GM19467 (cell line): Measurements from ENCODE around the gene ATP2B3.

ENCODE experiments used
- ATAC-seq: cut with Tn5 transposase; IDR thresholded peaks from one replicate; pipeline ENCODE4 v1.9.1; 2021; ENCODE audit warnings: mild to moderate bottlenecking, moderate library complexity; ENCODE audit not compliant: unreplicated experiment

The ATP2B3 gene

GRCh38 chrX:153631907-153632594, 114.6 kb downstream of the ATP2B3 start:
- no peak for ATAC-seq
